Activated B cell treated with CpG ODN at 0.5 μM for 24 hours (primary cell): ENCODE results near the gene RPRD1B. TPM values are rescaled to one million over a fixed set of nuclear protein-coding genes. Genes with fewer than 3 reads are reported as not detected.

ENCODE experiments used
- ATAC-seq: fragments of 200-7000 bp; cut with Tn5 transposase; one replicate; pipeline ENCODE4 v1.10.0; 2021; ENCODE audit warnings: low read depth, mild to moderate bottlenecking, moderate library complexity
- CTCF ChIA-PET: fragments of 350-600 bp; sonication (Branson Sonifier 250); formaldehyde crosslinking; loops from one replicate; lab custom pipeline; 2021; ENCODE audit warnings: antibody characterized with exemption; lab: Charles Lee
- POLR2A ChIA-PET: fragments of 350-600 bp; sonication (Branson Sonifier 250); formaldehyde crosslinking; loops from one replicate; lab custom pipeline; 2021; ENCODE audit warnings: antibody characterized with exemption; lab: Charles Lee
- DNase-seq: peaks from one replicate; pipeline ENCODE4 v3.0.0; 2022
- H3K27ac Mint-ChIP-seq: one replicate; pipeline ENCODE4 v1.8.0; 2020; ENCODE audit warnings: mixed read lengths
- H3K27me3 Mint-ChIP-seq: one replicate; pipeline ENCODE4 v1.8.0; 2021; ENCODE audit warnings: mixed read lengths
- H3K36me3 Mint-ChIP-seq: one replicate; pipeline ENCODE4 v1.8.0; 2021; ENCODE audit warnings: low read depth, mixed read lengths
- H3K4me1 Mint-ChIP-seq: one replicate; pipeline ENCODE4 v1.8.0; 2021; ENCODE audit warnings: mixed read lengths
- H3K4me3 Mint-ChIP-seq: one replicate; pipeline ENCODE4 v1.8.0; 2020; ENCODE audit warnings: mild to moderate bottlenecking, mixed read lengths
- H3K9me3 Mint-ChIP-seq: one replicate; pipeline ENCODE4 v1.8.0; 2020; ENCODE audit warnings: mixed read lengths
- intact Hi-C: fragments of 100-400 bp; cut with micrococcal nuclease; formaldehyde crosslinking; loops from one replicate; pipeline ENCODE4 v1.15.1; 2024
- total RNA-seq: library from RNA; stranded (reverse); gene quantifications from 2 replicates; pipeline ENCODE4 v1.2.3, GENCODE V29; 2022
- TF ChIP-seq, protein P1 (sequence below): fragments of 200-600 bp; IDR thresholded peaks from one replicate; pipeline ENCODE4 v1.8.0; 2022; ENCODE audit warnings: antibody characterized with exemption, mild to moderate bottlenecking

RPRD1B gene
- total RNA-seq, 1 donor from 2014 or later = 38.4 TPM

DNA sequence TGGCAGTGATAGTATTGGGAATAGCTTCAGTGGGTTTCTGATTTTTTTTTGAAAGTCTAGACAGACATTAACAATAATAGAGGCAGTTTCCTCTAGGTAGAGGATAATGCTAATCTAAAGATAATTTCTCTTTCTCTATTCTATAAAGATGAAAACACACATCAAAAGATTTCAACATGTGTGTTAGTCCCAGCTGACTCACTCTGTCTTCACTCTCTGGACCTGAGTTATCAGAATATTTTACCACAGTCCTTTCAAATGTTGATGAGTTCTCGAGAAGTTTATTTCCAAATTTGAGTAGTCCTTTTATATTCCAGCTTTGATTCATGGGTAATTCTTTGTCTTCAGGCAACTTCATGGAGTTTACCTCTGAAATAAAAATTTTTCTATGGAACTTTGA, 17.1 kb downstream of the RPRD1B start:
- Mint-ChIP-seq H3K9me3 (no peaks in the 10 kb centered on the region), H3K36me3 (peaks cover 71% of the 10 kb centered on the region), H3K4me3 (no peak overlapping the region), H3K27me3 (no peaks in the 10 kb centered on the region), H3K27ac (no peak overlapping the region), H3K4me1 (peaks cover 2% of the 10 kb centered on the region)
- ChIA-PET POLR2A (no interaction called here), CTCF (interaction anchor here (4.9 kb wide), 1 partner anchor 170 kb away, joined by 19 read pairs; no protein-coding TSS in a partner anchor)
- TF ChIP-seq, protein P1, sequence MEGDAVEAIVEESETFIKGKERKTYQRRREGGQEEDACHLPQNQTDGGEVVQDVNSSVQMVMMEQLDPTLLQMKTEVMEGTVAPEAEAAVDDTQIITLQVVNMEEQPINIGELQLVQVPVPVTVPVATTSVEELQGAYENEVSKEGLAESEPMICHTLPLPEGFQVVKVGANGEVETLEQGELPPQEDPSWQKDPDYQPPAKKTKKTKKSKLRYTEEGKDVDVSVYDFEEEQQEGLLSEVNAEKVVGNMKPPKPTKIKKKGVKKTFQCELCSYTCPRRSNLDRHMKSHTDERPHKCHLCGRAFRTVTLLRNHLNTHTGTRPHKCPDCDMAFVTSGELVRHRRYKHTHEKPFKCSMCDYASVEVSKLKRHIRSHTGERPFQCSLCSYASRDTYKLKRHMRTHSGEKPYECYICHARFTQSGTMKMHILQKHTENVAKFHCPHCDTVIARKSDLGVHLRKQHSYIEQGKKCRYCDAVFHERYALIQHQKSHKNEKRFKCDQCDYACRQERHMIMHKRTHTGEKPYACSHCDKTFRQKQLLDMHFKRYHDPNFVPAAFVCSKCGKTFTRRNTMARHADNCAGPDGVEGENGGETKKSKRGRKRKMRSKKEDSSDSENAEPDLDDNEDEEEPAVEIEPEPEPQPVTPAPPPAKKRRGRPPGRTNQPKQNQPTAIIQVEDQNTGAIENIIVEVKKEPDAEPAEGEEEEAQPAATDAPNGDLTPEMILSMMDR = no peak
- ATAC-seq = no peak
- intact Hi-C loops = no loop called here
- DNase-seq = no peak

DNA sequence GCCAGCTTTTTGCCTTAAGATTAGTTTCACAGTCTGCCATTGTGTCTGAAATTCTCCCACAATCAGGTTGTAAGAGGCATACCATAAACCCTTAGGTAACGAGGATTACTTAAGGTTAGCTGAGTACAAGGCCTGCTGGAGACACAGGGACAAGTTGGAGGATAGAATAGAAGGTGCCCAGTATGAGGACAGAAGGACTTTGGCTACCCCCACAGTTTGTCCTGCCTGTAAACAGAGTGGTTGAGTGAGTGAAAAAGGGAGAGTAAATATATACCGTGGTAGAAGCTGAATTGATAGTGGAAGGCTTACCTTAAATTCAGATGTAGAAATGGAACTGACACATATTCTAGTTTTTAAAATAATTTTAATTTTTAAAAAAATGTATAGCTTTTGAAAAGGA, 19.3 kb downstream of the RPRD1B start:
- Mint-ChIP-seq H3K4me1 (peaks cover 10% of the 10 kb centered on the region), H3K27me3 (no peaks in the 10 kb centered on the region), H3K36me3 (peaks cover 68% of the 10 kb centered on the region), H3K4me3 (no peak overlapping the region), H3K9me3 (no peaks in the 10 kb centered on the region), H3K27ac (no peak overlapping the region)
- intact Hi-C loops = no loop called here
- DNase-seq (no peak), ATAC-seq (no peak)
- POLR2A ChIA-PET = interaction anchor here (1.0 kb wide), 1 partner anchor 19 kb away, joined by 4 read pairs; the partner anchor contains the start of genes RPRD1B and TTI1
- TF ChIP-seq, protein P1 = no peak
- CTCF ChIA-PET = interaction anchor here (1.4 to 3.0 kb wide), 2 partner anchors 23 to 169 kb away, joined by 3 to 15 read pairs; no protein-coding TSS in a partner anchor

DNA sequence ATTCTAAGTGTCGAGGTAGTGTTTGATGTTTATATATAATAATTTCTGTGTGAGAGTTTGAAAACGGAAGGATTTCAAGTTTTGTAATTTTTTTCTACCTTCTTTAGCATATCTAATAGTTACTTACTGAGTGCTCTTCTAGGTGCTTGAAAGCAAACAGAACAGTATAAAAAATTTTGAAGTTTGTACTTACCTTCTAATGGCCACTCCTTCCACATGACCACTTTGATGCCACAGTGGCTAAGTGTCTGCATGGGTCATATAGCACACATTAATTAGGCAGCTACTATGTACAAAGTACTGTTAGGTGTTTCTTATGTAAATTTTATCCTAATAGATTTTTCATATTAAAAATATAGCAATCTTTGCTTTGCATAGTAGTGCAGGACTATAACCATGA, 21.1 kb downstream of the RPRD1B start:
- intact Hi-C loops = loop anchor here (5.0 kb wide), 2 partner anchors 402 to 492 kb away; no protein-coding TSS in a partner anchor
- Mint-ChIP-seq H3K4me1 (peaks cover 10% of the 10 kb centered on the region), H3K36me3 (peaks cover 65% of the 10 kb centered on the region), H3K9me3 (no peaks in the 10 kb centered on the region), H3K4me3 (no peak overlapping the region), H3K27ac (no peak overlapping the region), H3K27me3 (no peaks in the 10 kb centered on the region)
- POLR2A ChIA-PET = no interaction called here
- TF ChIP-seq, protein P1 = no peak
- CTCF ChIA-PET = interaction anchor here (10.5 kb wide), 1 partner anchor 166 kb away, joined by 307 read pairs; no protein-coding TSS in a partner anchor
- no peak for DNase-seq
- ATAC-seq = no peak

DNA sequence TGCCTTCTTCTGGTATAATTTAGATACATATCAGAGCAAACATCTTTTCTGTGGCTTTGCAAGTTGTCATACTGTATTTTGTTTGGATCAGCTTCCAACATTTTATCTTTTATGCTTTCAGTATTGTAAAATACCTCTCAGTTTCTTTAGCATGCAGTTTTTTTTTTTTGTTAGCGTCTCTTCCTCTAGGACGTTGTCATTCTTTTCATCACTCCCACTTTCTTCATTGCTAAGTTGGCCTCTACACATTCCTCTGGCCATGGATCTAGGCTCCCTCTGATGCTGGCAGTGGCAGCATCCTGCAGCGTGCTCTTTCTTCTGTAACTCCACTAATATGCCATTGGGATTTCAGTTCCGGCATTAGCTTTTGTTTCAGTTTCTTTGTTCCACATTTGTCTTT, 21.7 kb downstream of the RPRD1B start:
- ChIA-PET POLR2A (no interaction called here), CTCF (interaction anchor here (10.5 kb wide), 1 partner anchor 166 kb away, joined by 307 read pairs; no protein-coding TSS in a partner anchor)
- no peaks in the 10 kb centered on the region for H3K9me3 Mint-ChIP-seq
- intact Hi-C loops = loop anchor here (5.0 kb wide), 2 partner anchors 403 to 493 kb away; no protein-coding TSS in a partner anchor
- no peaks in the 10 kb centered on the region for H3K27me3 Mint-ChIP-seq
- ATAC-seq (no peak), DNase-seq (no peak)
- H3K27ac Mint-ChIP-seq = no peak overlapping the region
- TF ChIP-seq, protein P1 = no peak
- peaks cover 11% of the 10 kb centered on the region for H3K4me1 Mint-ChIP-seq
- H3K36me3 Mint-ChIP-seq = peaks cover 65% of the 10 kb centered on the region
- H3K4me3 Mint-ChIP-seq = no peak overlapping the region

DNA sequence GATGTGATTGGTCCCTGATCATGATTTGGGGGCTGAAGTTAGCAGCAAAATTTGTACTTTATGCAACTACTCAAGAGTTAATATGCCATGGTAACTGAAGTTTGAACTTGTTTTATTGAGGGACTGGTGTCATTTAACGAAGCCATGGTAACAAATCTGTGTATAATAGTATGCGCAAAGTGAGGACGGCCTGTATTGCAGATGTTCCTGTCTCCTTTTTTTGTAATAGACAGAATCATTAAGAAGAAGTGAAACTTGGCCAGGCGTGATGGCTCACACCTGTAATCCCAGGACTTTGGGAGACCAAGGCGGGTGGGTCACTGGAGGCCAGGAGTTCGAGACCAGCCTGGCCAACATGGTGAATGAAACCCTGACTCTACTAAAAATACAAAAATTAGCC, 22.3 kb downstream of the RPRD1B start:
- ChIA-PET POLR2A (no interaction called here), CTCF (interaction anchor here (1.0 to 10.5 kb wide), 2 partner anchors 109 to 165 kb away, joined by 3 to 307 read pairs; no protein-coding TSS in a partner anchor)
- TF ChIP-seq, protein P1 = no peak
- no peak for ATAC-seq
- Mint-ChIP-seq H3K4me3 (no peak overlapping the region), H3K27ac (peak overlapping the region; percentile 4), H3K36me3 (peaks cover 68% of the 10 kb centered on the region), H3K4me1 (peaks cover 14% of the 10 kb centered on the region), H3K9me3 (no peaks in the 10 kb centered on the region), H3K27me3 (no peaks in the 10 kb centered on the region)
- DNase-seq = no peak
- intact Hi-C loops = loop anchor here (5.0 kb wide), 2 partner anchors 404 to 494 kb away; no protein-coding TSS in a partner anchor
